ENCODE results near the gene C17orf75.

DNA sequence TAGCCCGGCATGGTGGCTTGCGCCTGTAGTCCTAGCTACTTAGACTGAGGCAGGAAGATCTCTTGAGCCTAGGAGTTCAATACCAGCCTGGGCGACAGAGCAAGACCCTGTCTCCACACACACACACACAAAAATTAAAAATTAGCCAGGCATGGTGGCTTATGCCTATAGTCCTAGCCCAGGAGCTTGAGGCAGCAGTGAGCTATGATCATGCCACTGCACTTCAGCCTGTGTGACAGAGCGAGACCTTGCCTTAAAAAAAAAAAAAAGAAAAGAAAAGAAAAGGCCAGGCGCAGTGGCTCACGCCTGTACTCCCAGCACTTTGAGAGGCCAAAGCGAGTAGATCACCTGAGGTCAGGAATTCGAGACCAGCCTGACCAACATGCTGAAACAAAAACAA lies 23.9 kb downstream of the C17orf75 start:
- TF ChIP-seq, protein P1, sequence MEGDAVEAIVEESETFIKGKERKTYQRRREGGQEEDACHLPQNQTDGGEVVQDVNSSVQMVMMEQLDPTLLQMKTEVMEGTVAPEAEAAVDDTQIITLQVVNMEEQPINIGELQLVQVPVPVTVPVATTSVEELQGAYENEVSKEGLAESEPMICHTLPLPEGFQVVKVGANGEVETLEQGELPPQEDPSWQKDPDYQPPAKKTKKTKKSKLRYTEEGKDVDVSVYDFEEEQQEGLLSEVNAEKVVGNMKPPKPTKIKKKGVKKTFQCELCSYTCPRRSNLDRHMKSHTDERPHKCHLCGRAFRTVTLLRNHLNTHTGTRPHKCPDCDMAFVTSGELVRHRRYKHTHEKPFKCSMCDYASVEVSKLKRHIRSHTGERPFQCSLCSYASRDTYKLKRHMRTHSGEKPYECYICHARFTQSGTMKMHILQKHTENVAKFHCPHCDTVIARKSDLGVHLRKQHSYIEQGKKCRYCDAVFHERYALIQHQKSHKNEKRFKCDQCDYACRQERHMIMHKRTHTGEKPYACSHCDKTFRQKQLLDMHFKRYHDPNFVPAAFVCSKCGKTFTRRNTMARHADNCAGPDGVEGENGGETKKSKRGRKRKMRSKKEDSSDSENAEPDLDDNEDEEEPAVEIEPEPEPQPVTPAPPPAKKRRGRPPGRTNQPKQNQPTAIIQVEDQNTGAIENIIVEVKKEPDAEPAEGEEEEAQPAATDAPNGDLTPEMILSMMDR (IDR thresholded peaks at IDR 0.05), result no peak
- no peak for TF ChIP-seq POLR2A (IDR thresholded peaks at IDR 0.05)
